Panc1 (cell line): ENCODE measurements around the gene PAMR1. TPM values are rescaled to one million over a fixed set of nuclear protein-coding genes. Genes with fewer than 3 reads are reported as not detected.

Experiments
- ATAC-seq: fragments of 200-7000 bp; cut with Tn5 transposase; 2 replicates; pipeline ENCODE4 v1.9.1; 2020; ENCODE audit warnings: mild to moderate bottlenecking, moderate library complexity
- BruUV-seq: library from RNA; stranded (reverse); fragments of 400-500 nt; replicated peaks from 2 replicates; lab custom pipeline; 2021; lab: Mats Ljungman, UMichigan
- CTCF ChIA-PET: fragments of 300-600 bp; sonication (Branson Sonifier 250); formaldehyde crosslinking; loops from one replicate; lab custom pipeline; 2022; ENCODE audit warnings: antibody characterized with exemption; lab: Charles Lee
- POLR2A ChIA-PET: fragments of 300-600 bp; sonication (Branson Sonifier 250); formaldehyde crosslinking; loops from one replicate; lab custom pipeline; 2022; ENCODE audit warnings: antibody characterized with exemption; lab: Charles Lee
- DNase-seq: peaks from one replicate; pipeline ENCODE4 v3.0.0-alpha.2; 2010; ENCODE audit warnings: low read depth, low spot score
- H3K27ac ChIP-seq: 2 replicates; pipeline ENCODE4 v1.5.1; 2011; ENCODE audit warnings: mild to moderate bottlenecking, low read length, inconsistent platforms
- H3K27me3 ChIP-seq: fragments of 200-500 bp; sonication (Bioruptor generic); 2 replicates; pipeline ENCODE4 v1.6.0; 2014; ENCODE audit warnings: low read length, inconsistent platforms; ENCODE audit not compliant: control insufficient read depth, insufficient read depth
- H3K36me3 ChIP-seq: fragments of 200-500 bp; sonication (Bioruptor generic); 2 replicates; pipeline ENCODE4 v1.5.1; 2014; ENCODE audit warnings: inconsistent platforms, mild to moderate bottlenecking, low read length, moderate library complexity; ENCODE audit not compliant: control insufficient read depth, insufficient read depth
- H3K4me1 ChIP-seq: 2 replicates; pipeline ENCODE4 v1.5.1; 2011; ENCODE audit warnings: inconsistent platforms, mild to moderate bottlenecking, low read length, moderate library complexity; ENCODE audit not compliant: control insufficient read depth, insufficient read depth
- H3K4me3 ChIP-seq, 2 experiments: 2 replicates each; pipeline ENCODE4 v1.5.1; 2011 to 2012; ENCODE audit warnings: low read depth in 2 of 2, low read length in 2 of 2, mild to moderate bottlenecking in 2 of 2, inconsistent platforms in 1 of 2, moderate library complexity in 1 of 2
- H3K9me3 ChIP-seq: fragments of 200-500 bp; sonication (Bioruptor generic); 2 replicates; pipeline ENCODE4 v1.5.1; 2014; ENCODE audit warnings: low read depth, mild to moderate bottlenecking, inconsistent platforms, low read length, moderate library complexity; ENCODE audit not compliant: control insufficient read depth, insufficient read depth
- CTCF ChIP-seq: fragments of 450-650 bp; IDR thresholded peaks from 2 replicates; pipeline ENCODE4 v1.5.1; 2017; ENCODE audit warnings: mild to moderate bottlenecking
- POLR2AphosphoS5 ChIP-seq: IDR thresholded peaks from 2 replicates; pipeline ENCODE4 v1.6.1; 2012; ENCODE audit warnings: mild to moderate bottlenecking, low read depth, low read length, moderate library complexity
- REST ChIP-seq, 2 experiments: IDR thresholded peaks; 2 replicates each; pipeline ENCODE4 v1.6.1; 2011 to 2012; ENCODE audit warnings: low read depth in 2 of 2, control low read depth in 1 of 2, low read length in 1 of 2, mild to moderate bottlenecking in 1 of 2, moderate library complexity in 1 of 2; ENCODE audit not compliant: insufficient read depth in 1 of 2
- SIN3A ChIP-seq: IDR thresholded peaks from 2 replicates; pipeline ENCODE4 v1.6.1; 2012; ENCODE audit warnings: low read depth, mild to moderate bottlenecking, low read length, moderate library complexity, borderline replicate concordance; ENCODE audit not compliant: insufficient read depth
- TCF7L2 ChIP-seq: IDR thresholded peaks from 2 replicates; pipeline ENCODE4 v1.6.1; 2011; ENCODE audit warnings: mild to moderate bottlenecking, low read depth, low read length, inconsistent platforms
- in situ Hi-C: cut with HindIII; loops from 2 replicates; pipeline ENCODE4 v1.10.0; 2016; ENCODE audit warnings: low sequenced_read_pairs, low pct_unique_long_range_greater_than_20kb
- intact Hi-C: fragments of 100-400 bp; cut with micrococcal nuclease; formaldehyde crosslinking; loops from one replicate; pipeline ENCODE4 v1.10.0; 2022; ENCODE audit not compliant: unreplicated experiment
- total RNA-seq: library from RNA; stranded (reverse); gene quantifications from one replicate; pipeline ENCODE4 v1.2.1, GENCODE V29; 2021; ENCODE audit not compliant: unreplicated experiment

PAMR1 gene
- total RNA-seq, 1 experiment from 2014 or later, result 0.13 TPM

GRCh38 chr11:35550374-35551036 lies 25.1 kb upstream of the PAMR1 start:
- ATAC-seq, result no peak
- no peak overlapping the region for H3K27ac ChIP-seq
- intact Hi-C loops, result no loop called here

GRCh38 chr11:35549787-35550186 lies 24.4 kb upstream of the PAMR1 start:
- Histone ChIP-seq H3K4me1 (no peaks in the 10 kb centered on the region), H3K27me3 (peaks cover 24% of the 10 kb centered on the region), H3K4me3 (no peak overlapping the region), H3K36me3 (no peaks in the 10 kb centered on the region), H3K27ac (no peak overlapping the region), H3K9me3 (no peaks in the 10 kb centered on the region)
- no TSS peak for BruUV-seq
- ChIA-PET CTCF (no interaction called here), POLR2A (no interaction called here)
- no peak for ATAC-seq
- no peak for TF ChIP-seq TCF7L2
- TF ChIP-seq CTCF, result no peak
- no peak for TF ChIP-seq POLR2AphosphoS5
- no peak for TF ChIP-seq REST (IDR thresholded peaks at IDR 0.05; ENCODE audit: insufficient read depth in 1 of 2, low read depth in 2 of 2, low read length in 1 of 2)
- in situ Hi-C loops, result no loop called here
- no peak for DNase-seq
- intact Hi-C loops, result no loop called here

More at GRCh38 chr11:35550374-35551036, 25.1 kb upstream of the PAMR1 start:
- Histone ChIP-seq H3K9me3 (no peaks in the 10 kb centered on the region), H3K4me1 (no peaks in the 10 kb centered on the region), H3K4me3 (no peak overlapping the region), H3K36me3 (no peaks in the 10 kb centered on the region), H3K27me3 (peaks cover 29% of the 10 kb centered on the region)
- CTCF ChIA-PET, result no interaction called here
- POLR2A ChIA-PET, result no interaction called here
- no peak for DNase-seq
- no TSS peak for BruUV-seq
- TF ChIP-seq REST (IDR thresholded peaks at IDR 0.05; ENCODE audit: insufficient read depth in 1 of 2, low read depth in 2 of 2, low read length in 1 of 2) (no peak), TCF7L2 (no peak), SIN3A (no peak), POLR2AphosphoS5 (no peak), CTCF (no peak)
- in situ Hi-C loops, result no loop called here
